GM12891 (cell line): Measurements from ENCODE around the gene MOB3B.

Experiments used
- POLR2A ChIP-seq: IDR thresholded peaks from 2 replicates; pipeline ENCODE4 v1.6.1; 2011; ENCODE audit warnings: low read depth, low read length, control low read depth
- POLR2AphosphoS5 ChIP-seq: IDR thresholded peaks from 2 replicates; pipeline ENCODE4 v1.6.1; 2011; ENCODE audit warnings: low read depth, low read length, control low read depth
- SPI1 ChIP-seq: IDR thresholded peaks from 2 replicates; pipeline ENCODE4 v1.6.1; 2011; ENCODE audit warnings: low read depth, low read length, control low read depth

GRCh38 chr9:27462434-27462833, 67.2 kb downstream of the MOB3B start:
- TF ChIP-seq POLR2AphosphoS5: no peak
- TF ChIP-seq POLR2A: no peak
- TF ChIP-seq SPI1: no peak
